AG08395 (cell line): ENCODE data around the gene ITIH4.

Source experiments
- DNase-seq: peaks from one replicate; pipeline ENCODE4 v3.0.0; 2012; ENCODE audit warnings: mixed read lengths, low spot score

Gene ITIH4

DNA sequence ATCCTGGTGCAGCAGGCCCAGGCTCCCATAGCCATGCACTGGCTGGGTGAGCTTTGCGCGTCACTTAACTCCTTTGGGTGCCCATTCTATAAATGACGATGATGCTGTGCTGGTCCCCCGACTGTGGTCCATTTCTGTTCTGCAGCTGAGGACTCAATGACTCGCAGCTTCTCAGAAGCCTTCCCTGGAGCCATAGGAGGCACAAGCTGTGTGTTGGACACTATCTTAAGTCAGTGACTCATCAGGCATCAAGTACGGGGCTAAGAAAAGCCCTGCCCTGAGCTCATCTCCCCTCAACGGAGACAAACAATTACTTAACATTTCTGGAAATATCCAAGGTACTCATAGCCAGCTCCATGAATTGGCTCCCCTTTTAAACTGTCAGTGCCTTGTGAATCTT lies 18.1 kb upstream of the ITIH4 start:
- peak; percentile 78 for DNase-seq

DNA sequence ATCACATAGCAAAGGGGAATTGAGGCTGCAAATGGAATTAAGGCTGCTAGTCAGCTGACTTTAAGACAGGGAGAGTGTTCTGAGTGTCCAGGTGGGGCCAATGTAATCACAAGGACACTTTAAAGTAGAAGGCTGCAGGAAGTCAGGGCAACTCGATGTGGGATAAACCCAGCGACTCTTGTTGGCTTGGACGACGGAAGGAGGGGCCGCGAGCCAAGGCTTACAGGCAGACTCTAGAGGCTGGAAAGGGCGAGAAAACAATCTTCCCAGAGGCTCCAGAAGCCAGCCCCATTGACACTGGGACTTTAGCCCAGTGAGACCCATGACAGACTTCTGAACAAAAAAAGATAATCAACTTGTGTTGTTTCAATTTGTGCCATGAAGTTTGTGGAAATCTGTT lies 17.3 kb upstream of the ITIH4 start:
- DNase-seq = no peak

GRCh38 chr3:52847241-52847640 lies 16.8 kb upstream of the ITIH4 start:
- no peak for DNase-seq

DNA sequence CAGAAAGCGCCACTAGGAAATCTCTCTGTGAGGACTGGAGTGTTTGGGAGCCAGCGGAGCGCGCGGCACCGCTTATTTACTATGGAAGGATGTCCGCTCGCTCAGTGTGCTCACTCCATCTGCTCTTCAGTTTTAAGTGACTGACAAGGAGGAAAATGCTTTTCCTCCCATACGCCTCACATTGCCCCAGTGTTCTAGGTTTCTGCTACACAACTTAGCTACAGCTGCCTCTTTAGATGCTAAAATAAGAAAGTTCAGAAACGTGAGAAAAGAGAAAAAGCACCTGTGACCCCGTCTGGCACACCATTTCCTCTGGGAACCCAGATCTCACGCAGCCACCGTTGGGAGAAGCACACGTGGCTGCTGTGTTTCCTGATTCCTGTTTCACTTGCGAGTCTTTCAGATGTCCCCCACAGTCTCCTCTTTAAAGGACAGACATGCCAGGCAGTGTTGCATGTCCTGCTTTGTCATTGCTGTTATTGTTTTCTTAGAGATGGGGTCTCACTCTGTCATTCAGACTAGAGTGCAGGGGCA lies 16.0 kb upstream of the ITIH4 start:
- DNase-seq = no peak

DNA sequence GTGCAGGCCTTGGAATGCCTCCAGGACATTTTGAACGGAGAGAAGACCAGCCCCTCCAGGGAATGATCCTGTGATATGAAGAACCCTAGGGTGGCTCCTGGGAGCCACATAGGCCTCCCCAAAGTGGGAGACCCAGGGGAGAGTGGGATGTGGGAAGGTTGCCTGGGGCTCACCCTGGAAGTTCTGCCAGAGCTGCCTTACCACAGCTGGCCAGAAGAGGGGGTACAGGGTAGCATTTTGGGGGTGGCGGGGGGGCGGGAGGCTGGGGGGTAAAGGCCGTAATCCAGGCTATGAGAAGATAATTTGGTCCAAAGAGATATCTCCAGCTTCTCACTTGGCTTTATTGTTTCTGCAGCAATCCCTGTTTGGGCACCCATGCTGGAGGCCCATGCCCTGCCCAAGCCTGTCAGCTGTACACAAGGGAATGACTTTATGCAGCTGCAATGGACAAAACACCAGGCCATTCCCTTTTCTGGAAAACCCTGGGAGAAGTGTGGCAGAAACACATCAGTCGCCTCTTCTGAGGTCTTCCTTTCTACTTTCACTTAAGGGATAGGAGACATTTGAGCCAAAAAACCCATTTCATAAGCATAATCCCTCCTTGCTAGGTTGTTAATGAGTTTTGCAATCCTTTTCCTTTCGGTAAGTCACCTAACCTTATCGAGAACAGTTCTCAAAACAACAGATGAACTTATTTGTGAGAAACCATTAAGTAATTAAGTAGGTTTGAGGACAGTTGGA lies 15.4 kb upstream of the ITIH4 start:
- peak; percentile 20 for DNase-seq

DNA sequence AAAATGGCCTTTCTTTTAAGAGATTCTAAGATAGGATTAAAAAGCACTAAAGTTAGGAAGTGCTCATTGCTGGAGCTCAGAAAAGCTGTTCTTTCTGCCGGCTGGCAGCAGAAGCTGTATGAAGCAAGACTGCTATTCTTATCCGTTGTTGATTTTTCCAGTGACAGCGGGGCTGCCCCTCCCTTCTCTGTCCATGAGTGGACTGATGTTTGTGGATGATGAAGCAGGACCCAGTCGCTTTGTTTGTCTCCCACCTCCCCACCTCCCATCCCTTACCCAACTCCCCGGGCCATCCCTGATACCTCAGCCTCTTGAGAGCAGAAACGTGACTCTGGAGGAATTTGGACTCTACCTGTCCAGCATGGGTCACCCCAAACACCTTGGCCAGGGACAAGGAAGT lies 14.7 kb upstream of the ITIH4 start:
- peak; percentile 41 for DNase-seq

- DNase-seq = no peak
Observed at GRCh38 chr3:52844290-52844975, 14.0 kb upstream of the ITIH4 start.

- DNase-seq = no peak
Observed at GRCh38 chr3:52843881-52844280, 13.4 kb upstream of the ITIH4 start.

- no peak for DNase-seq
Observed at GRCh38 chr3:52843108-52843865, 12.8 kb upstream of the ITIH4 start.

- no peak for DNase-seq
Observed at GRCh38 chr3:52842424-52842823, 12.0 kb upstream of the ITIH4 start.

- no peak for DNase-seq
Observed at GRCh38 chr3:52841981-52842340, 11.5 kb upstream of the ITIH4 start.

- DNase-seq = no peak
Observed at GRCh38 chr3:52841211-52841980, 10.9 kb upstream of the ITIH4 start.

GRCh38 chr3:52839892-52840545 lies 9.5 kb upstream of the ITIH4 start:
- DNase-seq = no peak

DNA sequence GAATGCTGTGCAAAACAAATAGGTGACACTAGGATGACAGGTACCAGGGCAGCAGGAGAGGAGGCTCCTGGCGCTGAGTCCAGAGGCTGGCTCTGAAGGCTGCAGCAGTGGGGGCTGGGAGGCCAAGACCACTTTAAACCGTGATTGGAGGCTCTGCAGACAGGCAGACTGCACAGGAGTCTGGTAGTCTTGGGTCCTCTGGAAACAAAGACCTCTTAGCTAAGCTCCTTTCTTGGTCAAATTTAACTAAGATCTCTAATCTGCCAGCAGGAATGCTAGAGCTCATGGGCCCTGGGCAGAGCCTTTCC lies 8.8 kb upstream of the ITIH4 start:
- DNase-seq = no peak

DNA sequence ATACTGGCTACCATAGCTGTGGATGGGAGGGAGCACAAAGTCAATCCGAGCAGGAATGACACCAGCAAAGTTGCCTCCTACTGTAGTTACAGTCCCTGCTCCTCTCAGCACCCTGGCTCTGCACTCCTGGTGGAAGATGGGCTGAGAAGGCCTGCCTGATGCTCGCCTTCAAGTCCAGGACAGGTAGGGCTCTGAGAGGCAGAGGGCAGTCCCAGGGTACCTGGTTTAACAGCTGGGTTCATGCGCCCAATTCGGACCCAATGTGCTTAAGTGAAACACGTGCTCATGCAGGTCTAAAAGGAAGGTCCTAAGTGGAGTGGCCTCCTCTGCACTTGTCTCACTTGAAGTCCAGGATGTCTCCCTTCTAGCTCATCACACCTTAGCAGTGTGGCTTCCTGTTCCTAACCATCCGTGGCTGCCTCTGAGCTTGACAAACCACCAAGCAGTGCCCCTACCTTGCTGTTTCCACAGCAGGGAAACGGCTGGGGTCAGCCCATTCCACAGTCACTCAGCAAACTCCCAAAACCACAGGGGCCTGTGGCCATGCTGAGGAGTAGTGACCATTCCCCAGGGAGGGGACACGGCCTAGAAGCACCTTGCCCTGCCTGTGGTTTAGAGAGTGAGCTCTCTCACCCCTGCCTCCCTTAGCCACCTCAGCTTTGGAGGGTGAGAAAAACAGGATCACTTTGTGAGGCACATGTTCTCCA lies 8.2 kb upstream of the ITIH4 start:
- DNase-seq = no peak

DNA sequence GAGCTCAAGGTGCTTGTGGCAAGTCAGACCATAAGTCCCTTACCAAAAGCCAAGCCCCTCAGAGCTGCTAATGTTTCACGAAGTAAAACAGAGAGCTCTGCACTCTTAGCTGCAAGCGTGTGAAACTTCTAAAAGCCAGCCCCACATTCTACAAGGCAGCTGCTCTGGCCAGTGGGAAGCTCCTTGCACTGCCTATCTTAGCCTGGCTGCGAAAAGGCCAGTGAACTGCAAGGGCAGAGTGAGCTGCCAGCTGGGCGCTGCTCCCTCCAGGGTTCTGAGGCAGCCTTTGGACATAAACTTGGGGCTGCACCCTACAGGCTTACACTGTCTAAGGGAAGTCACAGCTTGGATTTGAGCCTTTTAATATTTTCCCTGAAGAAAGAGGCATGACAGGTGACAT lies 6.5 kb upstream of the ITIH4 start:
- DNase-seq = no peak

GRCh38 chr3:52836471-52836845 lies 6.0 kb upstream of the ITIH4 start:
- DNase-seq = no peak

DNA sequence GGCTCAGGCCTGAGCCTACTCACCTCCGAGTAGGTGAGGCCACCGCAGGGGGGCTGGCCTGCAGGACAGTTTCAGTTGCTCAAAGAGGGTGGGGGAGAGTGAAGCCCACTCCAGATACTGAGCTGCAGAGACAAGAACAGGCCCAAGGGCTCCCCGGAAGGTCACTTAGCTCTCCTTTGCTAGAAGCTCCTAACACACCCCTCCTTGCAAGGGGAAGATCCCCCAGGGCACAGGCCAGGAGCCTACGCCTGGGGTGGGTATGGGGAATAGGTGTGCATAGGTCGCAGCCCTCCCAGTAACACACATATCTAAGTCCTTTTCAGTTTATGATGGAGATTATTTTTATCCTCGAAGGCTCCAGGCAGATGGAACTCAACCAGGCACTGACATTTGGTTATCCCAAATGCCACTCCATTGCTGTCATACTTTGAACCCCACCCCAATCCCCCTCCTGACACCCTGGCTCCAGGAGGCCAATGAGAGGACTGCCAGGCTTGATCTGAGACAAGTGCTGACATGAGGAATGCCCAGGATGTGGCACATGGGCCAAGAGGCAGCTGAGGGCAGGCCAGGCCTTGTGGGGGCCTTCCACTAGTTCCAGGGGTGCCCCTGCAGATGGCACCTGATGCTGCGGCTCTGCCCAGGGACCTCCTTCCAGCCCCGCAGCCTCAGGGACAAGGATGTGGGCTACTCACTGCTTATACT lies 5.4 kb upstream of the ITIH4 start:
- no peak for DNase-seq

GRCh38 chr3:52834871-52835501 lies 4.5 kb upstream of the ITIH4 start, which contains the start of gene MUSTN1:
MUSTN1 (minus strand) TSS chr3:52835019; CDS start chr3:52834948, 71 bp downstream.
- no peak for DNase-seq

GRCh38 chr3:52833202-52833601 lies 2.7 kb upstream of the ITIH4 start:
- DNase-seq = no peak
